Measurements from ENCODE around the gene PAEP. TPM values are rescaled to one million over a fixed set of nuclear protein-coding genes. Genes with fewer than 3 reads are reported as not detected.
"Not testable (repeated sequence)": the region's sequence is repeated elsewhere in the genome, so short reads cannot be mapped to it uniquely, and the experiment has no call there.

PAEP gene
- 1 to 10 TPM in 1 of 2 donors, not detected in 1; 3.0 TPM for total RNA-seq

DNA sequence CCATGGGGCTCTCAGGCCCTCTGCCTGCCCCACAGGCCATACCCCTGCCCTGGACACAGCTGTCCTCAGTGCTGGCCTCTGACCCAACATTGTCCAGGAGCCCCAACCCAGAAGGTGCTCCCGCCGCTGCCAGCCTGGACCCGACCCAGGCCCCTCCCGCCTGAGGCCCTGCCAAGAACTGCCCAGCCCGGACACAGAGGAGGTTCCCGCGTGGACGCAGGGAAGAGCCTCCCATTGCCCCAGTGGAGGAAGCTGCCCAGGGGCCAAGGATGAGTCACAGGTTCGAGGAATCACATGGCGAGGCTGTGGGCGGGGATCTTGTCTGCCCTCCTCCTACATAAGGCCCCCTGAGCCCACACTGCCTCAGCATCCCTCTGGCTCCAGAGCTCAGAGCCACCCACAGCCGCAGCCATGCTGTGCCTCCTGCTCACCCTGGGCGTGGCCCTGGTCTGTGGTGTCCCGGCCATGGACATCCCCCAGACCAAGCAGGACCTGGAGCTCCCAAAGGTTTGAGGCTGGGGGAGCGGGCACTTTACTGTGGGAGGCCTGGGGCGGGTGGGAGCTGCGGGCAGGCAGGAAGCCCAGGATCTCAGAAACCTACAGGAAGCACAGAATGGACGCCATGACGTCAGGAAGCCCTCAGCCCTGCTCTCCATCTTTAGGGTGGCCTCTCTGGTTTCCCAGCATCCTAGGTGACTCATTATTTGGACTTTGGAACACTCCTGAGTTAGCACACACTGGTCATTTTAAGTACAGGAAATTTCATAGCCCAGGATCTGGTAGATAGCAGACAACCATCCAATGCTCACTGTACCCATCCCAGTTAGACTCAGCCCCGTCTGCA, at the start of gene PAEP:
Gene PAEP, plus strand, starts transcription at position 366 of the 844 bp plus-strand sequence.
- H3K9me3 ChIP-seq = no peaks in the 10 kb centered on the region
- TF ChIP-seq, protein P1, sequence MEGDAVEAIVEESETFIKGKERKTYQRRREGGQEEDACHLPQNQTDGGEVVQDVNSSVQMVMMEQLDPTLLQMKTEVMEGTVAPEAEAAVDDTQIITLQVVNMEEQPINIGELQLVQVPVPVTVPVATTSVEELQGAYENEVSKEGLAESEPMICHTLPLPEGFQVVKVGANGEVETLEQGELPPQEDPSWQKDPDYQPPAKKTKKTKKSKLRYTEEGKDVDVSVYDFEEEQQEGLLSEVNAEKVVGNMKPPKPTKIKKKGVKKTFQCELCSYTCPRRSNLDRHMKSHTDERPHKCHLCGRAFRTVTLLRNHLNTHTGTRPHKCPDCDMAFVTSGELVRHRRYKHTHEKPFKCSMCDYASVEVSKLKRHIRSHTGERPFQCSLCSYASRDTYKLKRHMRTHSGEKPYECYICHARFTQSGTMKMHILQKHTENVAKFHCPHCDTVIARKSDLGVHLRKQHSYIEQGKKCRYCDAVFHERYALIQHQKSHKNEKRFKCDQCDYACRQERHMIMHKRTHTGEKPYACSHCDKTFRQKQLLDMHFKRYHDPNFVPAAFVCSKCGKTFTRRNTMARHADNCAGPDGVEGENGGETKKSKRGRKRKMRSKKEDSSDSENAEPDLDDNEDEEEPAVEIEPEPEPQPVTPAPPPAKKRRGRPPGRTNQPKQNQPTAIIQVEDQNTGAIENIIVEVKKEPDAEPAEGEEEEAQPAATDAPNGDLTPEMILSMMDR (IDR thresholded peaks at IDR 0.05) = no peak
- TF ChIP-seq POLR2AphosphoS5 (IDR thresholded peaks at IDR 0.05) (no peak), POLR2A (IDR thresholded peaks at IDR 0.05) (no peak)
- peaks cover 7% of the 10 kb centered on the region for H3K27me3 ChIP-seq (replicated peaks; ENCODE audit: insufficient read depth)
- no peak within 1 kb of the TSS for H3K27ac ChIP-seq
- WGBS = 79% methylated on average over 19 of the region's 20 CpGs
- no peak within 1 kb of the TSS for H3K4me3 ChIP-seq
- DNase-seq (ENCODE audit: low spot score) = no peak
- intact Hi-C loops (cut with DNase I) = no loop called here
- no peaks in the 10 kb centered on the region for H3K36me3 ChIP-seq
- no peaks in the 10 kb centered on the region for H3K4me1 ChIP-seq (replicated peaks)

DNA sequence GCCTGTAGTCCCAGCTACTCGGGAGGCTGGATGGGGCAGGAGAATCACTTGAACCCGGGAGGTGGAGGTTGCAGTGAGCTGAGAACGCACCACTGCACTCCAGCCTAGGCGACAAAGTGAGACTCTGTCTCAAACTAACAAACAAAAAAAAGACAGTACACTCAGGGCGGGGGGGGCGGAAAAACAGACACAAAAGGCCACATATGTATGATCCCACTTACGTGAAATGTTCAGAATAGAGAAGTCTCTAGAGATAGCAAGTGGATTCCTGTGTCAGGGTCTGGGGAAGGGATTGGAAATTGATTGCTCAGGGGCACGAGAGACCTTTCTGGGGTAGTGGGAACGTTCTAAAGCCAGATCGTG, 49.3 kb upstream of the PAEP start:
- H3K36me3 ChIP-seq = no peaks in the 10 kb centered on the region
- no peaks in the 10 kb centered on the region for H3K4me1 ChIP-seq (replicated peaks)
- no peak overlapping the region for H3K4me3 ChIP-seq
- 89% methylated on average over 10 of the region's 10 CpGs for WGBS
- no peak overlapping the region for H3K27ac ChIP-seq
- no peaks in the 10 kb centered on the region for H3K27me3 ChIP-seq (replicated peaks; ENCODE audit: insufficient read depth)
- TF ChIP-seq, protein P1 (IDR thresholded peaks at IDR 0.05) = no peak
- TF ChIP-seq POLR2A (IDR thresholded peaks at IDR 0.05) (no peak), POLR2AphosphoS5 (IDR thresholded peaks at IDR 0.05) (no peak)
- intact Hi-C loops (cut with DNase I) = no loop called here
- H3K9me3 ChIP-seq = no peaks in the 10 kb centered on the region
- DNase-seq (ENCODE audit: low spot score) = no peak

DNA sequence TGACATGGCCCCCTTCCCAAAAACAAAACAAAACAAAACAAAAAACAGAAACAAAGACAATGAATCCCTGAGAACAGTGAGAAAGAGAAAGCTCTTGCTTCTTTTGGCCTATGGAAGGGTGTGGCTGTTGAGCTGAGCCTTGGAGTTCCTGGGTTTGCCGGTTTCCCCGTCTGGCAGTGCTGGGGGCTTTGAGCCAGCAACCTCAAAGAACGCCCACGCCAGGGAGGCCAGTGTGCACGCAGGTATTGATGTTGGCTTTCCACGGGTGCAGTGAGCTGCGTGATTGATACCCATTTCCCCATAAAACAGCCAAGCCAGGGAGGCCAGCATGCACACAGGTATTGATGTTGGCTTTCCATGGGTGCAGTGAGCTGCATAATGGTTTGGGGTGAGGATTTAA, 48.7 kb upstream of the PAEP start:
- Histone ChIP-seq H3K9me3 (no peaks in the 10 kb centered on the region), H3K36me3 (no peaks in the 10 kb centered on the region), H3K27ac (no peak overlapping the region), H3K4me3 (no peak overlapping the region), H3K4me1 (replicated peaks) (no peaks in the 10 kb centered on the region), H3K27me3 (replicated peaks; ENCODE audit: insufficient read depth) (no peaks in the 10 kb centered on the region)
- intact Hi-C loops (cut with DNase I) = no loop called here
- DNase-seq (ENCODE audit: low spot score) = no peak
- TF ChIP-seq POLR2AphosphoS5 (IDR thresholded peaks at IDR 0.05) = no peak
- 26% methylated on average over 7 of the region's 7 CpGs for WGBS

DNA sequence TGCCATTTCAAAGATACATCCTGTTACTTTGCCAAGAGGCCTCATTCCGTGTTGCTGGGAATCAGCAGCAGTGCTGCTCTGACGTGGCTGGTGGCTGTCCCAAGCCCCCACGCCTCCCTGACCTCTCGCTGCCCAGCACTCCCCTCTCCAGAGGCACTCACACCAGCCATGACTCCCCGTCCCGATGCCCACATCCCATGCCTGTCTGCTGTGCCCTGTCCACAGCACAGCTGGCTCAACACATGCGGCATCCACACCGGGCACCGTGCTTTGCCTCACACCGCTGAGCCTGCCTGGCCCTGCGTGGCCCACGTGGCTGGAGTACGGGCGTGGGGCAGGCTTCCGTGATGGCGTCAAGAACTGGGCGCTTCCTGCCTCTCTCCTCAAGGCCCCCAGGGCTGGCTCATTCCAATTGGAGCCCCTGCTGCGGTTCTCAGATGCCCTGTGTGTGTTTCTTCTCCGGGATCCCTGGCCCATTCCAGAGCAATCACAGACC, 48.2 kb upstream of the PAEP start:
- no peak for DNase-seq (ENCODE audit: low spot score)
- Histone ChIP-seq H3K4me3 (no peak overlapping the region), H3K27me3 (replicated peaks; ENCODE audit: insufficient read depth) (no peaks in the 10 kb centered on the region), H3K36me3 (no peaks in the 10 kb centered on the region), H3K9me3 (no peaks in the 10 kb centered on the region), H3K4me1 (replicated peaks) (no peaks in the 10 kb centered on the region), H3K27ac (no peak overlapping the region)
- intact Hi-C loops (cut with DNase I) = no loop called here
- 87% methylated on average over 19 of the region's 19 CpGs for WGBS
- TF ChIP-seq, protein P1 (IDR thresholded peaks at IDR 0.05) = no peak
- no peak for TF ChIP-seq POLR2A (IDR thresholded peaks at IDR 0.05)
- no peak for TF ChIP-seq POLR2AphosphoS5 (IDR thresholded peaks at IDR 0.05)

DNA sequence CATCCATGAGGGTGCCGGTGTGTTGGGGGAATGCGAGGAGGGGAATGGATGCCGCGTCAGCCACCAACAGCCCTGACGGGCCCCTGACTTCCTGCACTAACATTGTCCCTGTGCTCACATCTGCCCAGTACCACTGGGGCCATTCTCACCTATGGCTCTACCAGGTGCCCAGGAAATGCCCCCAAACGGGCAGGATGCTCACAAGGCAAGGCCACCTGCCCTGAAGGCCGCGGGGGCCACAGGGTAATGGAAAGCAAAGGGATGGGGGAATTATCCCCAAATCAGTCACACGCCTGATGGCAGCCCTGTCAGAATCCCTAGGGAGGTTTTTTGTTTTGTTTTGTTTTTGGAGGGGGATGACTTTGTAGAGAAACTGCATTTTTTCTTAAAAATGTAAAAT, 47.6 kb upstream of the PAEP start:
- 86% methylated on average over 9 of the region's 9 CpGs for WGBS
- H3K4me1 ChIP-seq (replicated peaks); H3K4me3 ChIP-seq; intact Hi-C loops (cut with DNase I); H3K27ac ChIP-seq; H3K27me3 ChIP-seq (replicated peaks; ENCODE audit: insufficient read depth); H3K9me3 ChIP-seq; DNase-seq (ENCODE audit: low spot score); H3K36me3 ChIP-seq: not testable (repeated sequence)

All from prostate gland (tissue), 2 donors.